ENCODE measurements around the gene CPNE2. TPM values are rescaled to one million over a fixed set of nuclear protein-coding genes. Genes with fewer than 3 reads are reported as not detected.

Gene CPNE2
- polyA plus RNA-seq, 2 of the 4 experiments (the other 2 are of a cell fraction): 36.7 TPM

- H3K4me2 ChIP-seq: no peak overlapping the region
- H3K27ac ChIP-seq: no peak overlapping the region
- DNase-seq (ENCODE audit: low read depth in 1 of 2, low spot score in 1 of 2) (no peak), ATAC-seq (no peak), FAIRE-seq (no peak)
- WGBS (ENCODE audit: missing lambda C conversion rate): 90% methylated on average over 16 of the region's 16 CpGs
- no peak overlapping the region for H3K4me3 ChIP-seq
- ChIA-PET POLR2A (no interaction called here), CTCF (interaction anchor here (4.9 to 8.4 kb wide), 2 partner anchors 10 to 19 kb away, joined by 26 to 72 read pairs; partner anchors contain the start of gene CPNE2)
- no peaks in the 10 kb centered on the region for H3K9me3 ChIP-seq
- H3K4me1 ChIP-seq: peaks cover 42% of the 10 kb centered on the region
- TF ChIP-seq RARB (CRISPR knock-in tag; IDR thresholded peaks at IDR 0.05) (no peak), POLR2A (IDR thresholded peaks at IDR 0.05; ENCODE audit: low read length) (no peak), HOXB13 (CRISPR knock-in tag; IDR thresholded peaks at IDR 0.05; ENCODE audit: low read depth) (no peak), GATA3 (IDR thresholded peaks at IDR 0.05; ENCODE audit: borderline replicate concordance) (no peak), TFCP2L1 (CRISPR knock-in tag; IDR thresholded peaks at IDR 0.05) (no peak), HOXB5 (CRISPR knock-in tag; IDR thresholded peaks at IDR 0.05) (no peak), E2F6 (IDR thresholded peaks at IDR 0.05; ENCODE audit: borderline replicate concordance, low read depth) (no peak), HOXA7 (CRISPR knock-in tag; IDR thresholded peaks at IDR 0.05) (no peak), EHF (CRISPR knock-in tag; IDR thresholded peaks at IDR 0.05) (no peak), KDM5A (IDR thresholded peaks at IDR 0.05) (no peak), JUN (IDR thresholded peaks at IDR 0.05) (no peak)
Observed at GRCh38 chr16:57102888-57103851, 10.8 kb downstream of the CPNE2 start.

GRCh38 chr16:57104706-57105105 lies 12.3 kb downstream of the CPNE2 start:
- FAIRE-seq: no peak
- ATAC-seq: no peak
- TF ChIP-seq EHF (CRISPR knock-in tag; IDR thresholded peaks at IDR 0.05) (no peak), ATOH8 (CRISPR knock-in tag; IDR thresholded peaks at IDR 0.05; ENCODE audit: low read depth) (no peak), USF2 (IDR thresholded peaks at IDR 0.05) (no peak), CEBPB (IDR thresholded peaks at IDR 0.05) (no peak), JUNB (IDR thresholded peaks at IDR 0.05) (no peak), RCOR1 (IDR thresholded peaks at IDR 0.05; ENCODE audit: low read depth, low read length) (no peak), EP300 (IDR thresholded peaks at IDR 0.05) (no peak), HDAC2 (IDR thresholded peaks at IDR 0.05) (no peak), ZFP36 (IDR thresholded peaks at IDR 0.05; ENCODE audit: borderline replicate concordance, partially characterized antibody) (no peak), MAZ (IDR thresholded peaks at IDR 0.05; ENCODE audit: borderline replicate concordance, low read depth, low read length) (no peak), ZSCAN20 (CRISPR knock-in tag; IDR thresholded peaks at IDR 0.05) (no peak), FOSB (CRISPR knock-in tag; IDR thresholded peaks at IDR 0.05) (no peak), FOXS1 (CRISPR knock-in tag; IDR thresholded peaks at IDR 0.05) (no peak), FOSL2 (IDR thresholded peaks at IDR 0.05) (no peak), FOSL2 (CRISPR knock-in tag; IDR thresholded peaks at IDR 0.05) (no peak), POLR2A (IDR thresholded peaks at IDR 0.05; ENCODE audit: low read length) (no peak), CTCF (IDR thresholded peaks at IDR 0.05) (no peak), NFE2L2 (conservative IDR thresholded peaks at IDR 0.05; ENCODE audit: low read length) (no peak), CBX2 (IDR thresholded peaks at IDR 0.05; ENCODE audit: borderline replicate concordance, low read depth) (no peak)
- POLR2A ChIA-PET: interaction anchor here (0.8 kb wide), 1 partner anchor 12 kb away, joined by 3 read pairs; the partner anchor contains the start of gene CPNE2
- CTCF ChIA-PET: interaction anchor here (1.0 to 8.4 kb wide), 4 partner anchors 12 to 312 kb away, joined by 4 to 72 read pairs (median 6); partner anchors contain the start of gene CPNE2
- Histone ChIP-seq H3K27ac (peak overlapping the region in 1 of 2 experiments; percentile 73; a peak in 3 of 6 replicates), H3K4me2 (no peak overlapping the region), H3K9me3 (no peaks in the 10 kb centered on the region), H3K4me3 (no peak overlapping the region), H3K4me1 (peaks cover 37% of the 10 kb centered on the region)
- WGBS (ENCODE audit: missing lambda C conversion rate): 65% methylated on average over 3 of the region's 3 CpGs
- no peak for DNase-seq (ENCODE audit: low read depth in 1 of 2, low spot score in 1 of 2)

Data from A549 (cell line).